ENCODE measurements around the gene UBE2R2.
"Not testable (repeated sequence)": the region's sequence is repeated elsewhere in the genome, so short reads cannot be mapped to it uniquely, and the experiment has no call there.

UBE2R2 gene

GRCh38 chr9:33858423-33858822, 41.5 kb downstream of the UBE2R2 start:
- H3K27ac ChIP-seq = 0 out of 2 replicates have a peak overlapping the region, but pooled peaks have one; percentile 8
- TF ChIP-seq CTCF (IDR thresholded peaks at IDR 0.05) (no peak), ZFX (IDR thresholded peaks at IDR 0.05; ENCODE audit: borderline replicate concordance) (no peak)

- TF ChIP-seq CTCF (IDR thresholded peaks at IDR 0.05) = peak; percentile 19
- no peak for TF ChIP-seq ZFX (IDR thresholded peaks at IDR 0.05; ENCODE audit: borderline replicate concordance)
- H3K27ac ChIP-seq = no peak overlapping the region
These were observed 43.4 kb downstream of the UBE2R2 start for GRCh38 chr9:33860200-33860871.

GRCh38 chr9:33861917-33862453, 45.0 kb downstream of the UBE2R2 start:
- peak overlapping the region; percentile 14; the same call in 1 of the 2 replicates for H3K27ac ChIP-seq
- TF ChIP-seq CTCF (IDR thresholded peaks at IDR 0.05) = no peak
- TF ChIP-seq ZFX (IDR thresholded peaks at IDR 0.05; ENCODE audit: borderline replicate concordance) = no peak

GRCh38 chr9:33863027-33863426, 46.1 kb downstream of the UBE2R2 start:
- not testable (repeated sequence) for H3K27ac ChIP-seq

GRCh38 chr9:33867747-33868439, 50.9 kb downstream of the UBE2R2 start:
- TF ChIP-seq ZFX (IDR thresholded peaks at IDR 0.05; ENCODE audit: borderline replicate concordance) (no peak), CTCF (IDR thresholded peaks at IDR 0.05) (no peak)
- H3K27ac ChIP-seq = peak overlapping the region; percentile 23; the same call in 1 of the 2 replicates

- H3K27ac ChIP-seq = peak overlapping the region; percentile 23; the same call in 1 of the 2 replicates
- TF ChIP-seq ZFX (IDR thresholded peaks at IDR 0.05; ENCODE audit: borderline replicate concordance) (no peak), CTCF (IDR thresholded peaks at IDR 0.05) (no peak)
These were observed 51.5 kb downstream of the UBE2R2 start for GRCh38 chr9:33868440-33868973.

GRCh38 chr9:33869243-33869642, 52.3 kb downstream of the UBE2R2 start:
- not testable (repeated sequence) for H3K27ac ChIP-seq

Measured in 22Rv1 (cell line).